Measurements from ENCODE around the gene ENDOV.

ENDOV gene

DNA sequence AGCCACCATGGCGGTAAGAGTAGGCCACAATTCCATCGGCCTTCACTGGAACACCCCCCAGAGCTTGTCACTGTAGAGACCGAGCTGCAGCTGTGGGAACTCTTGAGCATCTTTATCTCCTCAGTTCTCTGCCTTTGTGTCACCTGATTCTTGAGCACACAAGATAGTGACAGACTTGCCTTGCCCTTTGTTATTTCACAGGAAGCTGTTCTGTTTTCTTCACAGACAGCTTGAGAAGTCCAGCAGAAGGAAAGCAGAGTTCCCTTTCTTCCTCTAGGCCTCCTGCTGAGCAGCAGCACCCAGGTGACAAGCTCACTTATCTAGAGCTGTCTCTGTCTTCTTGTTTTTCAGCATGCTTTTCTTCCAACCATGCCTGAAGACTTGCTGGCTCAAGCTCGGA lies 38.4 kb upstream of the ENDOV start:
- Histone ChIP-seq H3K27me3 (ENCODE audit: control insufficient read depth in 1 of 2, insufficient read depth in 1 of 2, low read length in 2 of 2) (no peaks in the 10 kb centered on the region), H2BK120ac (ENCODE audit: low read depth, low read length) (no peak overlapping the region), H3K9ac (ENCODE audit: low read length) (no peak overlapping the region), H2BK5ac (ENCODE audit: low read depth, low read length, poor library complexity, severe bottlenecking) (no peak overlapping the region), H4K8ac (ENCODE audit: low read length) (no peak overlapping the region), H3K4me2 (ENCODE audit: low read length, poor library complexity, severe bottlenecking) (no peak overlapping the region), H3K14ac (ENCODE audit: low read length in 2 of 2) (no peak overlapping the region), H3K4me1 (ENCODE audit: control insufficient read depth, insufficient read depth, low read depth, low read length) (no peaks in the 10 kb centered on the region), H3K4me3 (ENCODE audit: insufficient read depth in 1 of 2, low read depth in 1 of 2, low read length in 2 of 2) (no peak overlapping the region), H3K4ac (ENCODE audit: low read depth in 1 of 2, low read length in 2 of 2) (no peak overlapping the region), H3K27ac (ENCODE audit: low read length, poor library complexity, severe bottlenecking) (no peak overlapping the region), H3K23ac (ENCODE audit: low read length in 2 of 2) (no peak overlapping the region), H3K9me3 (ENCODE audit: control insufficient read depth, low read length) (no peaks in the 10 kb centered on the region), H3K36me3 (ENCODE audit: control insufficient read depth in 1 of 2, insufficient read depth in 2 of 2, low read depth in 1 of 2, low read length in 2 of 2) (peaks cover 75 to 98% of the 10 kb centered on the region in 2 experiments), H3K79me1 (replicated peaks; ENCODE audit: low read length, poor library complexity, severe bottlenecking) (peaks cover 14% of the 10 kb centered on the region), H3K18ac (ENCODE audit: low read depth in 1 of 2, low read length in 2 of 2) (no peak overlapping the region), H2AK5ac (ENCODE audit: low read length, severe bottlenecking) (no peak overlapping the region), H2BK15ac (ENCODE audit: low read depth, poor library complexity, severe bottlenecking) (no peak overlapping the region), H2AFZ (ENCODE audit: low read depth, low read length) (no peak overlapping the region), H4K91ac (ENCODE audit: low read length) (no peak overlapping the region), H2BK12ac (ENCODE audit: low read length in 2 of 2) (no peak overlapping the region)
- 89% methylated on average over 4 of the region's 4 CpGs for WGBS
- DNase-seq, result no peak

DNA sequence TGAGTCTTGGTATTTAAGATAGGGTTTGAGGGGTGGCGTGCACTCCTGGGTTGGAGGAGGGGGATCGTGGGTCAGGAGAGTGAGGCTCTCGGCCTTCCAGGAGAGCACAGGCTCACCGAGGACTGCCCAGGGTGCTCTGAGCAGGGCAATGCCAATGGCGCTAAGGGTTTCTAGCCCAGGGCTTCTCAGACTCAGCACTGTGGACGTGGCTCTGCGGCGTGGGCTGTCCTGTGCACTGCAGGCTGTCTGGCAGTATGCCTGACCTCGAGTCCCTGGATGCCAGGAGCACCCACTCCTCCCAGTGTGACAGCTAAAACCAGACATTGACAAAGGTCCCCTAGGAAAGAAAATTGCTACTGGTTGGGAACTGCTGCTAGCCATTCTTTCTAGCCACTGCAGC lies 37.2 kb upstream of the ENDOV start:
- no peak for DNase-seq
- Histone ChIP-seq H2BK12ac (ENCODE audit: low read length in 2 of 2) (no peak overlapping the region), H2BK15ac (ENCODE audit: low read depth, poor library complexity, severe bottlenecking) (no peak overlapping the region), H3K9me3 (ENCODE audit: control insufficient read depth, low read length) (no peaks in the 10 kb centered on the region), H3K27ac (ENCODE audit: low read length, poor library complexity, severe bottlenecking) (no peak overlapping the region), H3K4ac (ENCODE audit: low read depth in 1 of 2, low read length in 2 of 2) (no peak overlapping the region), H3K23ac (ENCODE audit: low read length in 2 of 2) (no peak overlapping the region), H3K4me1 (ENCODE audit: control insufficient read depth, insufficient read depth, low read depth, low read length) (no peaks in the 10 kb centered on the region), H2AFZ (ENCODE audit: low read depth, low read length) (no peak overlapping the region), H3K4me2 (ENCODE audit: low read length, poor library complexity, severe bottlenecking) (no peak overlapping the region), H3K14ac (ENCODE audit: low read length in 2 of 2) (no peak overlapping the region), H3K27me3 (ENCODE audit: control insufficient read depth in 1 of 2, insufficient read depth in 1 of 2, low read length in 2 of 2) (no peaks in the 10 kb centered on the region), H4K91ac (ENCODE audit: low read length) (no peak overlapping the region), H3K36me3 (ENCODE audit: control insufficient read depth in 1 of 2, insufficient read depth in 2 of 2, low read depth in 1 of 2, low read length in 2 of 2) (peaks cover 76 to 98% of the 10 kb centered on the region in 2 experiments), H3K18ac (ENCODE audit: low read depth in 1 of 2, low read length in 2 of 2) (no peak overlapping the region), H3K9ac (ENCODE audit: low read length) (no peak overlapping the region), H2BK5ac (ENCODE audit: low read depth, low read length, poor library complexity, severe bottlenecking) (no peak overlapping the region), H2AK5ac (ENCODE audit: low read length, severe bottlenecking) (no peak overlapping the region), H4K8ac (ENCODE audit: low read length) (no peak overlapping the region), H3K4me3 (ENCODE audit: insufficient read depth in 1 of 2, low read depth in 1 of 2, low read length in 2 of 2) (no peak overlapping the region), H3K79me1 (replicated peaks; ENCODE audit: low read length, poor library complexity, severe bottlenecking) (peaks cover 16% of the 10 kb centered on the region), H2BK120ac (ENCODE audit: low read depth, low read length) (no peak overlapping the region)
- WGBS, result 96% methylated on average over 9 of the region's 9 CpGs

DNA sequence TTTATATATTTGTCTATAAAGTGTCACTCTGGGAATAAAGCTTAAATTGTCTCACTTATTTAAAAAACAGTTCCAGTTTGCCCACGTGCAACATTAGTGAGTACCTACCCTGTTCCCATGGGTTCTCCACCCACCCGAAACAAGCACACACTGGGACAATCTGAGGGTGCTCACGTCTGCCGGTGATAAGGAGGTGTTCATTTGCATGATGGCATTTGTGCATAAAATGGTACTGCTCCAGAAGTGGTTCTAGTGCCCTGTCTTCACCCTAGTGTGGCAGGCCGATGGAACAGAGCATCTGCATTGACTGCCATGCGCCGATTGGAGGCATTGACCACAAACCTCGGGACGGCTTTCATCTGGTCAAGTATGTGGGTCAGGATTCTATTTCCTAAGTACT lies 35.6 kb upstream of the ENDOV start:
- no peak overlapping the region for H3K4me3 ChIP-seq (ENCODE audit: insufficient read depth in 1 of 2, low read depth in 1 of 2, low read length in 2 of 2)

DNA sequence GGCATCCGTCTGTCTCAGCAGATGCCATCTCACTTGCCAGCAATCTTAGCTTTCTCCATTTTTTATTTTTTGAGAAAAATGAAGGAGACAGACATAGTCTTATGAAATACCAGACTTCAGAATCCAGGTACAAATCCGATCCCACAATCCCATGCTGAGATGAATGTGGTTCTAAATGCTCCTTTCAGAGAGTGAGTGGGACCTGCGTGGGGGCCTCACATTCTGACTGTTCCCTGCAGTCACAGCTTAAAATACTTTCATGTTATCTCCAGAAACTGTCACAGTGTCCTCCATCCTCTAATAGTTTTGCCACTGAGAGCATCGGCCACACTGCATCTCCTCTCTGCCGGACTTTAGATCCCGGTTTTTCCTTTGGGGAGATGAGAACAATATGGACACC lies 34.9 kb upstream of the ENDOV start:
- H3K36me3 ChIP-seq (ENCODE audit: control insufficient read depth in 1 of 2, insufficient read depth in 2 of 2, low read depth in 1 of 2, low read length in 2 of 2), result peaks cover 75 to 100% of the 10 kb centered on the region in 2 experiments

More for the DNA sequence above, 35.6 kb upstream of the ENDOV start:
- H3K18ac ChIP-seq (ENCODE audit: low read depth in 1 of 2, low read length in 2 of 2), result no peak overlapping the region
- no peaks in the 10 kb centered on the region for H3K4me1 ChIP-seq (ENCODE audit: control insufficient read depth, insufficient read depth, low read depth, low read length)
- no peak overlapping the region for H2BK12ac ChIP-seq (ENCODE audit: low read length in 2 of 2)
- H3K9ac ChIP-seq (ENCODE audit: low read length), result no peak overlapping the region
- peaks cover 14% of the 10 kb centered on the region for H3K79me1 ChIP-seq (replicated peaks; ENCODE audit: low read length, poor library complexity, severe bottlenecking)
- H3K14ac ChIP-seq (ENCODE audit: low read length in 2 of 2), result no peak overlapping the region
- no peak overlapping the region for H2AFZ ChIP-seq (ENCODE audit: low read depth, low read length)
- 93% methylated on average over 9 of the region's 9 CpGs for WGBS
- no peak overlapping the region for H4K8ac ChIP-seq (ENCODE audit: low read length)
- H2BK15ac ChIP-seq (ENCODE audit: low read depth, poor library complexity, severe bottlenecking), result no peak overlapping the region
- no peak overlapping the region for H2AK5ac ChIP-seq (ENCODE audit: low read length, severe bottlenecking)
- H3K23ac ChIP-seq (ENCODE audit: low read length in 2 of 2), result no peak overlapping the region
- no peak overlapping the region for H3K4ac ChIP-seq (ENCODE audit: low read depth in 1 of 2, low read length in 2 of 2)
- DNase-seq, result no peak
- H3K36me3 ChIP-seq (ENCODE audit: control insufficient read depth in 1 of 2, insufficient read depth in 2 of 2, low read depth in 1 of 2, low read length in 2 of 2), result peaks cover 73 to 100% of the 10 kb centered on the region in 2 experiments
- no peak overlapping the region for H2BK120ac ChIP-seq (ENCODE audit: low read depth, low read length)
- no peak overlapping the region for H2BK5ac ChIP-seq (ENCODE audit: low read depth, low read length, poor library complexity, severe bottlenecking)
- H3K27ac ChIP-seq (ENCODE audit: low read length, poor library complexity, severe bottlenecking), result no peak overlapping the region
- no peaks in the 10 kb centered on the region for H3K27me3 ChIP-seq (ENCODE audit: control insufficient read depth in 1 of 2, insufficient read depth in 1 of 2, low read length in 2 of 2)
- no peak overlapping the region for H3K4me2 ChIP-seq (ENCODE audit: low read length, poor library complexity, severe bottlenecking)
- H3K9me3 ChIP-seq (ENCODE audit: control insufficient read depth, low read length), result no peaks in the 10 kb centered on the region
- H4K91ac ChIP-seq (ENCODE audit: low read length), result no peak overlapping the region

More for the DNA sequence above, 34.9 kb upstream of the ENDOV start:
- H2BK120ac ChIP-seq (ENCODE audit: low read depth, low read length), result no peak overlapping the region
- no peak overlapping the region for H2AK5ac ChIP-seq (ENCODE audit: low read length, severe bottlenecking)
- no peak for DNase-seq
- no peak overlapping the region for H3K14ac ChIP-seq (ENCODE audit: low read length in 2 of 2)
- H2AFZ ChIP-seq (ENCODE audit: low read depth, low read length), result no peak overlapping the region
- H3K9me3 ChIP-seq (ENCODE audit: control insufficient read depth, low read length), result no peaks in the 10 kb centered on the region
- H3K4me2 ChIP-seq (ENCODE audit: low read length, poor library complexity, severe bottlenecking), result no peak overlapping the region
- H4K91ac ChIP-seq (ENCODE audit: low read length), result no peak overlapping the region
- H3K4ac ChIP-seq (ENCODE audit: low read depth in 1 of 2, low read length in 2 of 2), result no peak overlapping the region
- H2BK5ac ChIP-seq (ENCODE audit: low read depth, low read length, poor library complexity, severe bottlenecking), result no peak overlapping the region
- no peak overlapping the region for H4K8ac ChIP-seq (ENCODE audit: low read length)
- no peaks in the 10 kb centered on the region for H3K4me1 ChIP-seq (ENCODE audit: control insufficient read depth, insufficient read depth, low read depth, low read length)
- H3K79me1 ChIP-seq (replicated peaks; ENCODE audit: low read length, poor library complexity, severe bottlenecking), result peaks cover 14% of the 10 kb centered on the region
- no peak overlapping the region for H3K18ac ChIP-seq (ENCODE audit: low read depth in 1 of 2, low read length in 2 of 2)
- no peaks in the 10 kb centered on the region for H3K27me3 ChIP-seq (ENCODE audit: control insufficient read depth in 1 of 2, insufficient read depth in 1 of 2, low read length in 2 of 2)
- H2BK15ac ChIP-seq (ENCODE audit: low read depth, poor library complexity, severe bottlenecking), result no peak overlapping the region
- WGBS, result 94% methylated on average over 6 of the region's 6 CpGs
- H2BK12ac ChIP-seq (ENCODE audit: low read length in 2 of 2), result no peak overlapping the region
- H3K4me3 ChIP-seq (ENCODE audit: insufficient read depth in 1 of 2, low read depth in 1 of 2, low read length in 2 of 2), result no peak overlapping the region
- no peak overlapping the region for H3K27ac ChIP-seq (ENCODE audit: low read length, poor library complexity, severe bottlenecking)
- no peak overlapping the region for H3K23ac ChIP-seq (ENCODE audit: low read length in 2 of 2)
- no peak overlapping the region for H3K9ac ChIP-seq (ENCODE audit: low read length)
